MM.1S (cell line): ENCODE data around the gene RAVER1.

Source experiments
- CTCF ChIP-seq: fragments of 300-600 bp; sonication (generic); IDR thresholded peaks from 2 replicates; pipeline ENCODE4 v1.5.1; 2016; ENCODE audit warnings: antibody characterized with exemption, low read length, mixed read lengths
- EZH2 ChIP-seq: fragments of 300-600 bp; sonication (generic); optimal IDR thresholded peaks from 2 replicates; pipeline ENCODE3; 2017; ENCODE audit warnings: low read depth, mild to moderate bottlenecking, antibody characterized with exemption, low read length, mixed read lengths
- EZH2phosphoT487 ChIP-seq: fragments of 300-600 bp; sonication (generic); IDR thresholded peaks from 2 replicates; pipeline ENCODE4 v1.6.1; 2018; ENCODE audit warnings: antibody characterized with exemption, low read length

- TF ChIP-seq CTCF (no peak), EZH2 (no peak), EZH2phosphoT487 (no peak)
Measured at GRCh38 chr19:10288662-10289166, 44.6 kb downstream of the RAVER1 start.
